SKM-1 treated with dmso at 0.1 percent for 144 hours (cell line): ENCODE measurements around the gene THSD4.
"Not testable (repeated sequence)": the region's sequence is repeated elsewhere in the genome, so short reads cannot be mapped to it uniquely, and the experiment has no call there.

Experiments used
- DNase-seq: peaks from one replicate; lab custom pipeline; 2025; ENCODE audit not compliant: unreplicated experiment; lab: John Stamatoyannopoulos, UW

Gene THSD4

GRCh38 chr15:71669688-71670087, 554.4 kb downstream of the THSD4 start:
- DNase-seq, result no peak

GRCh38 chr15:71670222-71670621, 555.0 kb downstream of the THSD4 start:
- not testable (repeated sequence) for DNase-seq

- no peak for DNase-seq
These were observed 559.1 kb downstream of the THSD4 start for GRCh38 chr15:71674354-71674753.

- DNase-seq, result no peak
These were observed 562.1 kb downstream of the THSD4 start for GRCh38 chr15:71677352-71677751.

GRCh38 chr15:71677766-71678165, 562.5 kb downstream of the THSD4 start:
- no peak for DNase-seq

- DNase-seq, result no peak
These were observed 562.9 kb downstream of the THSD4 start for GRCh38 chr15:71678191-71678590.

- DNase-seq, result no peak
These were observed 563.3 kb downstream of the THSD4 start for GRCh38 chr15:71678605-71679004.

GRCh38 chr15:71679223-71679792, 564.0 kb downstream of the THSD4 start:
- no peak for DNase-seq

- no peak for DNase-seq
These were observed 564.6 kb downstream of the THSD4 start for GRCh38 chr15:71679793-71680353.

GRCh38 chr15:71682001-71682400, 566.7 kb downstream of the THSD4 start:
- no peak for DNase-seq

- no peak for DNase-seq
These were observed 568.4 kb downstream of the THSD4 start for GRCh38 chr15:71683411-71684274.

GRCh38 chr15:71685420-71685993, 570.2 kb downstream of the THSD4 start:
- DNase-seq, result no peak

GRCh38 chr15:71686221-71687050, 571.2 kb downstream of the THSD4 start:
- no peak for DNase-seq

GRCh38 chr15:71687902-71688508, 572.7 kb downstream of the THSD4 start:
- no peak for DNase-seq

GRCh38 chr15:71688509-71689094, 573.3 kb downstream of the THSD4 start:
- DNase-seq, result no peak

- DNase-seq, result no peak
These were observed 575.8 kb downstream of the THSD4 start for GRCh38 chr15:71691081-71691457.

GRCh38 chr15:71691458-71692417, 576.5 kb downstream of the THSD4 start:
- DNase-seq, result no peak

- no peak for DNase-seq
These were observed 582.0 kb downstream of the THSD4 start for GRCh38 chr15:71697236-71697635.

GRCh38 chr15:71698030-71698429, 582.8 kb downstream of the THSD4 start:
- DNase-seq, result no peak
